Mesendoderm (in vitro differentiated cells): ENCODE data around the gene MYT1.
"Not testable (repeated sequence)": the region's sequence is repeated elsewhere in the genome, so short reads cannot be mapped to it uniquely, and the experiment has no call there.

Experiments
- DNase-seq: peaks from one replicate; pipeline ENCODE4 v3.0.0; 2013
- H2AK5ac ChIP-seq: 2 replicates; pipeline ENCODE4 v1.6.1; 2013; ENCODE audit warnings: low read length, inconsistent platforms
- H2BK120ac ChIP-seq: 2 replicates; pipeline ENCODE4 v1.6.1; 2013; ENCODE audit warnings: low read depth, mild to moderate bottlenecking, low read length, moderate library complexity, mixed read lengths
- H2BK15ac ChIP-seq: replicated peaks from 2 replicates; pipeline ENCODE4 v1.6.1; 2013; ENCODE audit warnings: low read depth, mild to moderate bottlenecking, moderate library complexity
- H2BK5ac ChIP-seq: 2 replicates; pipeline ENCODE4 v1.6.1; 2013; ENCODE audit warnings: low read length, inconsistent platforms
- H3K18ac ChIP-seq: 2 replicates; pipeline ENCODE4 v1.6.1; 2013; ENCODE audit warnings: mild to moderate bottlenecking, low read length, mixed read lengths
- H3K23ac ChIP-seq: one replicate; pipeline ENCODE4 v1.6.1; 2013; ENCODE audit warnings: low read length
- H3K27ac ChIP-seq: 2 replicates; pipeline ENCODE4 v1.5.1; 2013; ENCODE audit warnings: low read depth, mild to moderate bottlenecking, inconsistent platforms, low read length, moderate library complexity
- H3K27me3 ChIP-seq: 2 replicates; pipeline ENCODE4 v1.6.1; 2013; ENCODE audit warnings: low read length, control low read depth, mild to moderate bottlenecking, inconsistent platforms; ENCODE audit not compliant: insufficient read depth, poor library complexity
- H3K36me3 ChIP-seq: 2 replicates; pipeline ENCODE4 v1.6.1; 2013; ENCODE audit warnings: low read length, inconsistent platforms; ENCODE audit not compliant: control insufficient read depth, insufficient read depth
- H3K4ac ChIP-seq: one replicate; pipeline ENCODE4 v1.6.1; 2013; ENCODE audit warnings: low read depth, mild to moderate bottlenecking, low read length, moderate library complexity
- H3K4me1 ChIP-seq: 2 replicates; pipeline ENCODE4 v1.6.1; 2013; ENCODE audit warnings: low read depth, low read length, inconsistent platforms; ENCODE audit not compliant: control insufficient read depth
- H3K4me2 ChIP-seq: 2 replicates; pipeline ENCODE4 v1.6.1; 2013; ENCODE audit warnings: low read length
- H3K4me3 ChIP-seq: 2 replicates; pipeline ENCODE4 v1.5.1; 2013; ENCODE audit warnings: mild to moderate bottlenecking, low read length
- H3K56ac ChIP-seq: one replicate; pipeline ENCODE4 v1.6.1; 2013; ENCODE audit warnings: low read length
- H3K79me1 ChIP-seq: 2 replicates; pipeline ENCODE4 v1.6.1; 2013; ENCODE audit warnings: low read length, inconsistent platforms
- H3K79me2 ChIP-seq: 2 replicates; pipeline ENCODE4 v1.6.1; 2013; ENCODE audit warnings: mild to moderate bottlenecking, low read length; ENCODE audit not compliant: control insufficient read depth, insufficient read depth
- H3K9ac ChIP-seq: 2 replicates; pipeline ENCODE4 v1.6.1; 2013; ENCODE audit warnings: low read length, inconsistent platforms
- H4K5ac ChIP-seq: one replicate; pipeline ENCODE4 v1.6.1; 2013; ENCODE audit warnings: low read length
- H4K8ac ChIP-seq: one replicate; pipeline ENCODE4 v1.6.1; 2013; ENCODE audit warnings: low read depth, mild to moderate bottlenecking, control low read depth, low read length, moderate library complexity
- WGBS: extraction: QIAGEN DNeasy Blood & Tissue Kit; methylation state at CpG from one replicate; pipeline ENCODE4 v1.1.7; 2013; ENCODE audit warnings: low lambda C conversion rate, missing lambda C conversion rate; ENCODE audit not compliant: insufficient coverage; ENCODE audit errors: extremely low coverage; 5-methylcytosine and 5-hydroxymethylcytosine counted together

MYT1 gene

GRCh38 chr20:64232794-64233193, 68.5 kb downstream of the MYT1 start:
- Histone ChIP-seq H3K79me2 (no peaks in the 10 kb centered on the region), H3K27ac (no peak overlapping the region), H3K4me1 (no peaks in the 10 kb centered on the region), H2BK120ac (no peak overlapping the region), H2BK5ac (no peak overlapping the region), H2BK15ac (no peak overlapping the region), H4K5ac (no peak overlapping the region), H3K9ac (no peak overlapping the region), H3K56ac (no peak overlapping the region), H4K8ac (no peak overlapping the region), H3K4me3 (no peak overlapping the region), H3K18ac (no peak overlapping the region), H3K36me3 (no peaks in the 10 kb centered on the region), H3K23ac (no peak overlapping the region), H3K4ac (no peak overlapping the region), H3K4me2 (no peak overlapping the region), H3K79me1 (no peaks in the 10 kb centered on the region), H2AK5ac (no peak overlapping the region), H3K27me3 (no peaks in the 10 kb centered on the region)
- no peak for DNase-seq
- no CpG with 5 or more reads among the region's 3 CpGs for WGBS

- no peak overlapping the region for H2BK120ac ChIP-seq
- no peak overlapping the region for H3K56ac ChIP-seq
- no peak overlapping the region for H3K4me3 ChIP-seq
- no peaks in the 10 kb centered on the region for H3K27me3 ChIP-seq
- H4K8ac ChIP-seq = no peak overlapping the region
- H3K79me1 ChIP-seq = no peaks in the 10 kb centered on the region
- no peak for DNase-seq
- H3K27ac ChIP-seq = no peak overlapping the region
- no peak overlapping the region for H3K23ac ChIP-seq
- no peaks in the 10 kb centered on the region for H3K4me1 ChIP-seq
- H2BK5ac ChIP-seq = no peak overlapping the region
- H2AK5ac ChIP-seq = no peak overlapping the region
- no peak overlapping the region for H3K9ac ChIP-seq
- H2BK15ac ChIP-seq = no peak overlapping the region
- H3K79me2 ChIP-seq = no peaks in the 10 kb centered on the region
- H3K36me3 ChIP-seq = no peaks in the 10 kb centered on the region
- no peak overlapping the region for H3K4ac ChIP-seq
- WGBS = no CpG with 5 or more reads among the region's 5 CpGs
- no peak overlapping the region for H4K5ac ChIP-seq
- H3K4me2 ChIP-seq = no peak overlapping the region
- H3K18ac ChIP-seq = no peak overlapping the region
Observed at GRCh38 chr20:64233725-64234124, 69.5 kb downstream of the MYT1 start.

DNA sequence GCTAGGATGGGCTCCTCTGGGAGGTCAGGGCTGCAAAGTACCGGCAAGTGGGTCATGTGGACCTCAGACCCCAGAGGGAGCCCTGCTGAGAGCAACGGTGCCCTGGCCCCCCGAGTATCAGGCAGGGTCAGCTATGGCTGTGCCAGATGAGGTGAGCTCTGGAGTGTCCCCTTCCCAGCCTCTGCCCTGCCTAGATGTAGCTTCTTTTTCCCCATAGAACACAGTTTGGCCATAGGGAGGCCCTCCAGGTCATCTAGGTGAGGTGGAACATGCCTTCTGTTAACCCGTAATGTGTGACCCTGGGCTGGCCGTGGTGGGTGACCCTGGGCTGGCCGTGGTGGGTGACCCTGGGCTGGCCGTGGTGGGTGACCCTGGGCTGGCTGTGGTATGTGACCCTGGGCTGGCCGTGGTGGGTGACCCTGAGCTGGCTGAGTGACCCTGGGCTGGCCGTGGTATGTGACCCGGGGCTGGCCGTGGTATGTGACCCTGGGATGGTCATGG, 70.1 kb downstream of the MYT1 start:
- Histone ChIP-seq H3K9ac (no peak overlapping the region), H3K27ac (no peak overlapping the region), H4K5ac (no peak overlapping the region), H2AK5ac (no peak overlapping the region), H4K8ac (no peak overlapping the region), H2BK15ac (no peak overlapping the region), H3K79me1 (no peaks in the 10 kb centered on the region), H3K4ac (no peak overlapping the region), H3K23ac (no peak overlapping the region), H3K4me2 (no peak overlapping the region), H2BK5ac (no peak overlapping the region), H3K56ac (no peak overlapping the region), H3K36me3 (no peaks in the 10 kb centered on the region), H3K4me1 (no peaks in the 10 kb centered on the region), H3K18ac (no peak overlapping the region), H2BK120ac (no peak overlapping the region), H3K79me2 (no peaks in the 10 kb centered on the region), H3K27me3 (no peaks in the 10 kb centered on the region), H3K4me3 (no peak overlapping the region)
- no peak for DNase-seq
- WGBS = no CpG with 5 or more reads among the region's 11 CpGs

GRCh38 chr20:64234921-64235565, 70.8 kb downstream of the MYT1 start:
- H2BK15ac ChIP-seq, H2BK5ac ChIP-seq, H3K4me2 ChIP-seq, H3K56ac ChIP-seq, H3K79me1 ChIP-seq, DNase-seq, H3K18ac ChIP-seq, H3K4me1 ChIP-seq, H4K5ac ChIP-seq, H4K8ac ChIP-seq, H2AK5ac ChIP-seq, H3K27ac ChIP-seq, H3K9ac ChIP-seq, H3K79me2 ChIP-seq, H3K36me3 ChIP-seq, H3K4me3 ChIP-seq, H2BK120ac ChIP-seq, H3K27me3 ChIP-seq, H3K4ac ChIP-seq, H3K23ac ChIP-seq: not testable (repeated sequence)
- no CpG with 5 or more reads among the region's 17 CpGs for WGBS

DNA sequence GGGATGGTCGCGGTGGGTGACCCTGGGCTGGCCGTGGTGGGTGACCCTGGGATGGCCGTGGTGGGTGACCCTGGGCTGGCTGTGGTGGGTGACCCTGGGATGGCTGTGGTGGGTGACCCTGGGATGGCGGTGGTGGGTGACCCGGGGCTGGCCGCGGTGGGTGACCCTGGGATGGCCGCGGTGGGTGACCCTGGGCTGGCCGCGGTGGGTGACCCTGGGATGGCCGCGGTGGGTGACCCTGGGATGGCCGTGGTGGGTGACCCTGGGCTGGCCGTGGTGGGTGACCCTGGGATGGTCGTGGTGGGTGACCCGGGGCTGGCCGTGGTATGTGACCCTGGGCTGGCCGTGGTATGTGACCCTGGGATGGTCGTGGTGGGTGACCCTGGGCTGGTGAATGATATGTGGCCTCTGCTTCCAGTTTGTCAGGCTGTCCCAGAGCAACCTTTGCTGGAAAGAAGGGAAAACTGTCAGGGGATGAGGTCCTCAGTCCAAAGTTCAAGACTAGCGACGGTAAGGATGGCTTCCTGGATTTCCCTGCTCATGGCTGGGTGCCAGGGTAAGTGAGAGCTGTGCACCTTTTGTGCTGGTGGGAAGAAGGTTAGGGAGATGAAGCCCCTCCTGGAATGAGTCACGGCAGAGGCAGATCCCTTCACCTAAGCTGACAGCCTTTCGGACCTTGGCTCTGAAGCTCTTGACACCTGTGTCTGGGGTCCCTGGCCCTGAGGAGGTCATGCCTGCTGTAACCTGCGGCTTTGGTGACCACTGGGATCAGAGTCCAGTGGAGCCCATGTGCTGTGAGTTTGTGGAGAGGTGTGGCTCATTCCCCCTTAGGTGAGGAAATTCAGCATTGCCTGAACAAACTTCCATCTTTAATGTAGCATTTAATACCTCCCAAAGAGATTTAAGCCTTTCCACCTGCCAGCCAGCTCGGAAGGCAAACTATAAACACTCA, 72.2 kb downstream of the MYT1 start:
- no peak for DNase-seq
- H3K36me3 ChIP-seq = no peaks in the 10 kb centered on the region
- no peak overlapping the region for H2AK5ac ChIP-seq
- WGBS = no CpG with 5 or more reads among the region's 27 CpGs
- no peak overlapping the region for H3K18ac ChIP-seq
- no peak overlapping the region for H2BK5ac ChIP-seq
- no peak overlapping the region for H4K8ac ChIP-seq
- H3K4ac ChIP-seq = no peak overlapping the region
- no peak overlapping the region for H3K4me3 ChIP-seq
- no peaks in the 10 kb centered on the region for H3K4me1 ChIP-seq
- H3K23ac ChIP-seq = no peak overlapping the region
- no peaks in the 10 kb centered on the region for H3K27me3 ChIP-seq
- H3K79me2 ChIP-seq = no peaks in the 10 kb centered on the region
- H2BK15ac ChIP-seq = no peak overlapping the region
- H2BK120ac ChIP-seq = no peak overlapping the region
- no peak overlapping the region for H3K27ac ChIP-seq
- no peak overlapping the region for H3K4me2 ChIP-seq
- no peak overlapping the region for H3K56ac ChIP-seq
- no peak overlapping the region for H3K9ac ChIP-seq
- no peaks in the 10 kb centered on the region for H3K79me1 ChIP-seq
- H4K5ac ChIP-seq = no peak overlapping the region
